Coronary artery (tissue), 2 donors: ENCODE measurements around the gene HMGCR.

Source experiments
- DNase-seq: peaks from one replicate; pipeline ENCODE4 v3.0.0-alpha.2; 2017; ENCODE audit warnings: low spot score
- H3K27ac ChIP-seq, 2 donors: fragments of 200-600 bp; sonication (generic); one replicate each; pipeline ENCODE4 v1.5.1; 2016 to 2019
- H3K4me3 ChIP-seq: fragments of 200-600 bp; sonication (generic); 2 replicates; pipeline ENCODE4 v1.5.1; 2016; ENCODE audit warnings: mild to moderate bottlenecking, moderate library complexity
- CTCF ChIP-seq: fragments of 200-600 bp; sonication (generic); IDR thresholded peaks from one replicate; pipeline ENCODE4 v1.5.1; 2019; ENCODE audit warnings: antibody characterized with exemption

The HMGCR gene

GRCh38 chr5:75342836-75343235, 5.8 kb downstream of the HMGCR start:
- no peak overlapping the region for H3K27ac ChIP-seq
- DNase-seq = no peak
- no peak for TF ChIP-seq CTCF
- no peak overlapping the region for H3K4me3 ChIP-seq

GRCh38 chr5:75348241-75348640, 11.2 kb downstream of the HMGCR start:
- no peak for TF ChIP-seq CTCF
- DNase-seq = no peak
- no peak overlapping the region for H3K4me3 ChIP-seq
- H3K27ac ChIP-seq = no peak overlapping the region

- TF ChIP-seq CTCF = no peak
- no peak overlapping the region for H3K4me3 ChIP-seq
- H3K27ac ChIP-seq = no peak overlapping the region
- no peak for DNase-seq
These were observed 12.6 kb downstream of the HMGCR start for GRCh38 chr5:75349663-75350062.

GRCh38 chr5:75351139-75351926, 14.3 kb downstream of the HMGCR start:
- TF ChIP-seq CTCF = no peak
- no peak for DNase-seq
- Histone ChIP-seq H3K4me3 (no peak overlapping the region), H3K27ac (no peak overlapping the region)

GRCh38 chr5:75355236-75355635, 18.2 kb downstream of the HMGCR start:
- Histone ChIP-seq H3K4me3 (no peak overlapping the region), H3K27ac (no peak overlapping the region)
- DNase-seq = no peak
- no peak for TF ChIP-seq CTCF

- no peak for DNase-seq
- TF ChIP-seq CTCF = no peak
These were observed 19.7 kb downstream of the HMGCR start for GRCh38 chr5:75356719-75357118.

GRCh38 chr5:75358117-75358516, 21.1 kb downstream of the HMGCR start:
- H3K27ac ChIP-seq = no peak overlapping the region
- no peak for TF ChIP-seq CTCF
- DNase-seq = no peak
- H3K4me3 ChIP-seq = no peak overlapping the region

More at GRCh38 chr5:75356719-75357118, 19.7 kb downstream of the HMGCR start:
- H3K27ac ChIP-seq = no peak overlapping the region
- no peak overlapping the region for H3K4me3 ChIP-seq
